Midbrain (tissue), 1 donor: ENCODE measurements around the gene NPAS3.

ENCODE experiments used
- DNase-seq: peaks from one replicate; lab custom pipeline; 2025; lab: John Stamatoyannopoulos, UW

NPAS3 gene

GRCh38 chr14:32940066-32940651 is 1.5 kb downstream of the NPAS3 start:
- DNase-seq, result no peak

GRCh38 chr14:32940711-32941667 is 2.3 kb downstream of the NPAS3 start:
- DNase-seq, result no peak

GRCh38 chr14:32941668-32942065 is 3.0 kb downstream of the NPAS3 start:
- no peak for DNase-seq

GRCh38 chr14:32947081-32947480 is 8.4 kb downstream of the NPAS3 start:
- DNase-seq, result no peak

GRCh38 chr14:32947792-32948191 is 9.1 kb downstream of the NPAS3 start:
- DNase-seq, result no peak

- DNase-seq, result no peak
Measured at GRCh38 chr14:32950584-32950983, 11.9 kb downstream of the NPAS3 start.

GRCh38 chr14:32967421-32967820 is 28.7 kb downstream of the NPAS3 start:
- DNase-seq, result no peak

- DNase-seq, result no peak
Measured at GRCh38 chr14:32968972-32969544, 30.4 kb downstream of the NPAS3 start.

GRCh38 chr14:32977913-32978312 is 39.2 kb downstream of the NPAS3 start:
- no peak for DNase-seq

- DNase-seq, result no peak
Measured at GRCh38 chr14:32978691-32979255, 40.1 kb downstream of the NPAS3 start.

- DNase-seq, result no peak
Measured at GRCh38 chr14:32980178-32980901, 41.7 kb downstream of the NPAS3 start.

GRCh38 chr14:32980902-32981501 is 42.3 kb downstream of the NPAS3 start:
- no peak for DNase-seq

- peak; percentile 49 for DNase-seq
Measured at GRCh38 chr14:32984241-32984930, 45.7 kb downstream of the NPAS3 start.

GRCh38 chr14:32985866-32986265 is 47.2 kb downstream of the NPAS3 start:
- DNase-seq, result peak; percentile 52

GRCh38 chr14:32986791-32987540 is 48.3 kb downstream of the NPAS3 start:
- DNase-seq, result peak; percentile 88

- DNase-seq, result no peak
Measured at GRCh38 chr14:32991691-32992090, 53.0 kb downstream of the NPAS3 start.

- no peak for DNase-seq
Measured at GRCh38 chr14:32993921-32994320, 55.2 kb downstream of the NPAS3 start.

GRCh38 chr14:32996343-32996742 is 57.7 kb downstream of the NPAS3 start:
- DNase-seq, result no peak

GRCh38 chr14:32998433-32998832 is 59.8 kb downstream of the NPAS3 start:
- DNase-seq, result peak; percentile 28

- DNase-seq, result no peak
Measured at GRCh38 chr14:33009673-33010072, 71.0 kb downstream of the NPAS3 start.
